Lower lobe of right lung (tissue), 2 donors: ENCODE results near the gene DHRS13. TPM values are rescaled to one million over a fixed set of nuclear protein-coding genes. Genes with fewer than 3 reads are reported as not detected.

Experiments
- ATAC-seq, 2 donors: fragments of 200-7000 bp; cut with Tn5 transposase; one replicate each; pipeline ENCODE4 v1.9.1; 2020 to 2022; ENCODE audit warnings: mild to moderate bottlenecking in 2 of 2, moderate library complexity in 2 of 2
- DNase-seq: peaks from one replicate; pipeline ENCODE4 v3.0.0-alpha.2; 2020
- H3K27ac ChIP-seq: fragments of 200-600 bp; one replicate; pipeline ENCODE4 v1.8.0; 2022
- H3K27me3 ChIP-seq: fragments of 200-600 bp; one replicate; pipeline ENCODE4 v1.8.0; 2022; ENCODE audit warnings: low read depth
- H3K36me3 ChIP-seq: fragments of 200-600 bp; one replicate; pipeline ENCODE4 v1.8.0; 2022; ENCODE audit warnings: mild to moderate bottlenecking
- H3K4me1 ChIP-seq: fragments of 200-600 bp; one replicate; pipeline ENCODE4 v1.8.0; 2022
- H3K4me3 ChIP-seq: fragments of 200-600 bp; one replicate; pipeline ENCODE4 v1.8.0; 2022; ENCODE audit warnings: mild to moderate bottlenecking
- H3K9me3 ChIP-seq: fragments of 200-600 bp; one replicate; pipeline ENCODE4 v1.8.0; 2022
- CTCF ChIP-seq: fragments of 200-600 bp; IDR thresholded peaks from one replicate; pipeline ENCODE4 v1.8.0; 2022; ENCODE audit warnings: antibody characterized with exemption, mild to moderate bottlenecking
- intact Hi-C: fragments of 100-400 bp; cut with DNase I; formaldehyde crosslinking; loops from one replicate; pipeline ENCODE4 v1.11.0; 2022
- total RNA-seq: library from RNA; stranded (reverse); fragmentation: NEBNext Ultra II Directional; extraction: Animal tissue kit (Norgen Biotek cat#: 25700); gene quantifications from one replicate; pipeline ENCODE4 v1.2.1, GENCODE V29; 2021
- donor health status: DM: no; HTN: yes; CAD: no; lungs with severe emphysema.

DHRS13 gene
- total RNA-seq, 1 donor from 2014 or later: 10.6 TPM

GRCh38 chr17:28871056-28871579, 31.8 kb downstream of the DHRS13 start:
- H3K27ac ChIP-seq: no peak overlapping the region
- TF ChIP-seq CTCF: no peak
- DNase-seq: no peak

DNA sequence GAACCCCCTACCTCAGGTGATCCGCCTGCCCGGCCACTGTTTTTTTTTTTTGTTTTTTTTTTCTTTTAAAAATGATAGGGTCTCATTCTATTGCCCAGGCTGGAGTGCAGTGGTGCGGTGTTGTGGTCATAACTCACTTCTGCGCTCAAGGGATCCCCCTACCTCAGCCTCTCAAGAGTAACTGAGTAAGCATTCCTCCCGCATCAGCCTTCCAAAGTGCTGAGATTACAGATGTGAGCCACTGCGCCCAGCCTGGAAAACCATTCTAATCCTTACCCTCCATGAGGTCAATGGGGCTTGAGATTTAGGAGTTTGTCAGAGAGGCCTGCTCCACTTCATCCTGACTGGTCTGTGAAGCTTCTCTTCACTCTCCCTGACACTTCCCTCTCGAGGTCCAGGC, 35.6 kb downstream of the DHRS13 start:
- TF ChIP-seq CTCF: no peak
- Histone ChIP-seq H3K36me3 (no peaks in the 10 kb centered on the region), H3K4me3 (no peak overlapping the region), H3K27ac (no peak overlapping the region), H3K27me3 (no peaks in the 10 kb centered on the region), H3K9me3 (no peaks in the 10 kb centered on the region), H3K4me1 (peaks cover 5% of the 10 kb centered on the region)
- DNase-seq: no peak
- no peak for ATAC-seq
- intact Hi-C loops: no loop called here

More at GRCh38 chr17:28871056-28871579, 31.8 kb downstream of the DHRS13 start:
- intact Hi-C loops: no loop called here
- Histone ChIP-seq H3K36me3 (no peaks in the 10 kb centered on the region), H3K9me3 (no peaks in the 10 kb centered on the region), H3K27me3 (no peaks in the 10 kb centered on the region), H3K4me1 (no peaks in the 10 kb centered on the region), H3K4me3 (no peak overlapping the region)
- peak in 1 of 2 donors; percentile 32 for ATAC-seq

DNA sequence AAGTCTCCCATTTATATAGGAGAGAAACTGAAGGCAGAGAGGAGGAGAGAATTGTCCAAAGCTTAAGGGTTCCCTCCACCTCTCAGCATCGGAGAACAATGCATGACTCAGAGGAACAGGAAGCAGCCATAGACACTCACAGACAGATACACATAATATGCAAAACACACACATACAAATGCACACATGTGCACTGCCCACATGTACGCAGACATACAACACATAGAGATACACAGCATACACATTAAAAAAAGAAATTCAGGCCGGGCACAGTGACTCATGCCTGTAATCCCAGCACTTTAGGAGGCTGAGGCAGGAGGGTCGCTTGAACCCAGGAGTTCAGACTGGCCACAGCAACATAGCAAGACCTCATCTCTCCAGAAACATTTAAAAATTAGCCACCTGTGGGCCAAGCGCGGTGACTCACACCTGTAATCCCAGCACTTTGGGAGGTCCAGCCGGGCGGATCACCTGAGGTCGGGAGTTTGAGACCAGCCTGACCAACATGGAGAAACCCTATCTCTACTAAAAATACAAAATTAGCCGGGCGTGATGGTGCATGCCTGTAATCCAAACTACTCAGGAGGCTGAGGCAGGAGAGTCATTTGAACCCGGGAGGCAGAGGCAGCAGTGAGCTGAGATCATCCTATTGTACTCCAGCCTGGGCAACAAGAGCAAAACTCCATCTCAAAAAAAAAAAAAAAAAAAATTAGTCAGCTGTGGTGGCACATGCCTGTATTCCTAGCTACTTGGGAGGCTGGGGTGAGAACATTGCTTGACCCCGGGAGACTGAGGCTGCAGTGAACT, 36.7 kb downstream of the DHRS13 start:
- H3K27me3 ChIP-seq: no peaks in the 10 kb centered on the region
- intact Hi-C loops: no loop called here
- TF ChIP-seq CTCF: no peak
- H3K27ac ChIP-seq: no peak overlapping the region
- H3K36me3 ChIP-seq: peaks cover 2% of the 10 kb centered on the region
- no peak overlapping the region for H3K4me3 ChIP-seq
- H3K4me1 ChIP-seq: peaks cover 5% of the 10 kb centered on the region
- ATAC-seq (peak in 1 of 2 donors; percentile 14), DNase-seq (no peak)
- no peaks in the 10 kb centered on the region for H3K9me3 ChIP-seq

GRCh38 chr17:28864991-28865849, 37.7 kb downstream of the DHRS13 start:
- intact Hi-C loops: no loop called here
- ATAC-seq: no peak
- no peak overlapping the region for H3K27ac ChIP-seq

More at GRCh38 chr17:28864991-28865849, 37.7 kb downstream of the DHRS13 start:
- no peak for DNase-seq
- no peak overlapping the region for H3K4me3 ChIP-seq
- no peaks in the 10 kb centered on the region for H3K9me3 ChIP-seq
- peaks cover 5% of the 10 kb centered on the region for H3K4me1 ChIP-seq
- no peak for TF ChIP-seq CTCF
- H3K27me3 ChIP-seq: no peaks in the 10 kb centered on the region
- peaks cover 12% of the 10 kb centered on the region for H3K36me3 ChIP-seq
